ENCODE data around the gene ATL3.
"Not testable (repeated sequence)": the region's sequence is repeated elsewhere in the genome, so short reads cannot be mapped to it uniquely, and the experiment has no call there.

Gene ATL3

GRCh38 chr11:63608353-63609345 lies 62.5 kb downstream of the ATL3 start:
- Histone ChIP-seq H3K9ac (ENCODE audit: low read length) (peak overlapping the region; percentile 10), H3K4me3 (ENCODE audit: low read depth, low read length) (no peak overlapping the region), H3K4me1 (ENCODE audit: control insufficient read depth, insufficient read depth, low read length) (peaks cover 47% of the 10 kb centered on the region), H3K36me3 (ENCODE audit: control insufficient read depth, insufficient read depth, low read length) (peaks cover 7% of the 10 kb centered on the region; the same call in 1 of the 2 replicates), H3K9me3 (ENCODE audit: control insufficient read depth, insufficient read depth, low read depth, low read length) (no peaks in the 10 kb centered on the region), H3K27me3 (ENCODE audit: control insufficient read depth, insufficient read depth, low read length) (peaks cover 9% of the 10 kb centered on the region; the same call in 1 of the 2 replicates), H3K27ac (ENCODE audit: low read depth, low read length) (peak overlapping the region; percentile 2; the same call in 1 of the 2 replicates)

- Histone ChIP-seq H3K4me1 (ENCODE audit: control insufficient read depth, insufficient read depth, low read length) (peaks cover 15% of the 10 kb centered on the region), H3K27me3 (ENCODE audit: control insufficient read depth, insufficient read depth, low read length) (no peaks in the 10 kb centered on the region), H3K9me3 (ENCODE audit: control insufficient read depth, insufficient read depth, low read depth, low read length) (no peaks in the 10 kb centered on the region), H3K27ac (ENCODE audit: low read depth, low read length) (no peak overlapping the region), H3K9ac (ENCODE audit: low read length) (no peak overlapping the region), H3K36me3 (ENCODE audit: control insufficient read depth, insufficient read depth, low read length) (peaks cover 26% of the 10 kb centered on the region), H3K4me3 (ENCODE audit: low read depth, low read length) (no peak overlapping the region)
These were observed 68.0 kb downstream of the ATL3 start for GRCh38 chr11:63603180-63603518.

DNA sequence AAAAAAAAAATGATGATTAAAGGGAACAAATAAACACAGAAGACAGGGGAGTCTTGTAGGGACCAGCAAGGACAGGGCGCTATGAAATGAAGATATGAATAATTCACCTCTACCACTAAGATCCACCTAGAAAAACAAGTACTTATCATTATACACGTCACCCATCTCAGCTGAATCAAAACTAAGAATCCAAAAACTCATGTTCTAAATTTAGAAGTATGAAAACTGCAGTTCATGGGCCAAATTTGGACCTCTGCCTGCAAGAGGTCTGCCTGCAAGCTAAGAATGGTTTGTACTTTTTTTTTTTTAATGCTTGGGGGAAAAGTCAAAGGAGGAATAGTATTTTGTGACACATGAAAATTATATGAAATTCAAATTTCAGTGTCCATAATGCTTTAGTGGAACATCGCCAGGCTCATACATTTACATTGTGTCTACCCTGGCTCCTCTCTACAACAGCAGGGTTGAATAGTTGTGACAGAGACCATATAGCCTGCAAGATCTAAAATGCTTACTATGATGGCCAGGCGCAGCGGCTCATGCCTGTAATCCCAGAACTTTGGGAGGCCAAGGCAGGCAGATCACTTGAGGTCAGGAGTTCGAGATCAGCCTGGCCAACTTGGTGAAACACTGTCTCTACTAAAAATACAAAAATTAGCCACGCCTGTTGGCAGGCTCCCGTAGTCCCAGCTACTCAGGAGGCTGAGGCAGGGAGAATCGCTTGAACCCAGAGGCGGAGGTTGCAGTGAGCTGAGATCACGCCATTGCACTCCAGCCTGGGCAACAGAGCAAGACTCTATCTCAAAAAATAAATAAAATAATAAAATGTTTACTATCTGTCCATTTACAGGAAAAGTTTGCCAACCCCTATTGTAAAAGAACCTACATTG lies 68.6 kb downstream of the ATL3 start:
- not testable (repeated sequence) for H3K9me3 ChIP-seq (ENCODE audit: control insufficient read depth, insufficient read depth, low read depth, low read length); H3K9ac ChIP-seq (ENCODE audit: low read length); H3K27ac ChIP-seq (ENCODE audit: low read depth, low read length); H3K27me3 ChIP-seq (ENCODE audit: control insufficient read depth, insufficient read depth, low read length); H3K4me3 ChIP-seq (ENCODE audit: low read depth, low read length)
- H3K36me3 ChIP-seq (ENCODE audit: control insufficient read depth, insufficient read depth, low read length) = peaks cover 32% of the 10 kb centered on the region
- H3K4me1 ChIP-seq (ENCODE audit: control insufficient read depth, insufficient read depth, low read length) = peaks cover 14% of the 10 kb centered on the region

DNA sequence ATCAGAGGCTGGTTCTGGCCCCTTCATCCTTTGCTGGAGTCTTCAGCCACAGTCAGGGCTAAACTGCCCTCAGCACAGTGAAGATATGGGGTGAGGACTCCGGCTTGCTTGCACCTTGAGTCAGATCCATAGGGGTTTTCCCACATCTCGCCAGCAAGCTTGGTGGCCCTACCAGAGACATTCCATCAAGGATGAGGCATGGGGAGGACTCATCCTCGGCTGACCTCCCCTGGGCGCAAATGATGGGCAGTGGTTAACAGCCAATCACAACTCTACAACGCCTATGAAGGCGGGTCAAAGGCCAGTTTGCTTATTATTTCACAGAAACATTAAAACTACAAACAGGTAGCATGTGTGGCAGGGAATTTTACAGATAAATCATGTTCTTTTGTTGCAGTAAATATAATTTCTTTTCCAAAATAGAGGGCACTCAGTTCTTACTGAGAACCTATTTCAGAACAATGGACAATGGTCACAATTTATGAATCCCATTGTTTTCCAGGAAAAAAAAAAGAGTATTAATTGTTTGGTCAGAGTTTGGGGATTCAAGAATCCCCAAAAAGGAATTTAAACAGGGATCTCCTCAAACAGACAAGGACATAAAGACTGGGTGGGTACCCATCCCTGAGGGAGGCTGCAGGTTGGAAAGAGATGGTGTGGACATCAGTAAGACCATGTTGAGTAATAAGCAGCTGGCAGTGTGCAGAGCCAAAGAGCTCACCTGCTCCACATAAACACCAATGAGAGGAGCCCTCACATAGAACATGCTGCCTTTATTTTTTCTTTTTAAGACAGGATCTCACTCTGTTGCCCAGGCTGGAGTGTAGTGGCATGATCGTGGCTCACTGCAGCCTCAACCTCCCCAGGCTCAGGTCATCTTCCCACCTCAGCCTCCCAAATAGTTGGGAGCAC lies 71.7 kb downstream of the ATL3 start:
- Histone ChIP-seq H3K27ac (ENCODE audit: low read depth, low read length) (no peak overlapping the region), H3K4me3 (ENCODE audit: low read depth, low read length) (no peak overlapping the region), H3K27me3 (ENCODE audit: control insufficient read depth, insufficient read depth, low read length) (no peaks in the 10 kb centered on the region), H3K4me1 (ENCODE audit: control insufficient read depth, insufficient read depth, low read length) (peaks cover 8% of the 10 kb centered on the region; the same call in 1 of the 2 replicates), H3K9me3 (ENCODE audit: control insufficient read depth, insufficient read depth, low read depth, low read length) (peaks cover 5% of the 10 kb centered on the region), H3K9ac (ENCODE audit: low read length) (no peak overlapping the region), H3K36me3 (ENCODE audit: control insufficient read depth, insufficient read depth, low read length) (peaks cover 51% of the 10 kb centered on the region)

GRCh38 chr11:63598556-63598955 lies 72.6 kb downstream of the ATL3 start:
- H3K9me3 ChIP-seq (ENCODE audit: control insufficient read depth, insufficient read depth, low read depth, low read length) = peaks cover 5% of the 10 kb centered on the region
- H3K27me3 ChIP-seq (ENCODE audit: control insufficient read depth, insufficient read depth, low read length) = no peaks in the 10 kb centered on the region
- H3K36me3 ChIP-seq (ENCODE audit: control insufficient read depth, insufficient read depth, low read length) = peaks cover 59% of the 10 kb centered on the region
- no peak overlapping the region for H3K27ac ChIP-seq (ENCODE audit: low read depth, low read length)
- no peak overlapping the region for H3K4me3 ChIP-seq (ENCODE audit: low read depth, low read length)
- 0 out of 2 replicates have a peak, but pooled peaks cover 4% of the 10 kb centered on the region for H3K4me1 ChIP-seq (ENCODE audit: control insufficient read depth, insufficient read depth, low read length)
- H3K9ac ChIP-seq (ENCODE audit: low read length) = no peak overlapping the region

DNA sequence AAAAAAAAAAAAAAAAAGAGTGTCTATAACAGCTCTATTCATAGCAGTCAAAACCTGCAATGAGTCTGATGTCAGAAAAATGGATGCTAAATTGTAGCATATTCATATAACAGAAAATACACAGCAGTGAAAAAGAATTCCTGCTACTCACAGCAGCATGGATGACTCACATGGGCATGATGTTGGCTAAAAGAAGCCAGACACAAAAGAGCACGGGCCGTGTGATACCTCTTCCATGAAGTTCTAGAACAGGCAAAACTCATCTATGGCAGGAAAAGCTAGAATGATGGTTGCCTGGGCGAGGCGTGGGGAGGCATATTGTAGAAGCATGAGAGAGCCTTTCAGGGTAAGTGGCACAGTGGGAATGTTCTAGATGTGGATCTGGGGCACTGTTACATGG lies 75.9 kb downstream of the ATL3 start:
- Histone ChIP-seq H3K4me3 (ENCODE audit: low read depth, low read length) (no peak overlapping the region), H3K27me3 (ENCODE audit: control insufficient read depth, insufficient read depth, low read length) (no peaks in the 10 kb centered on the region), H3K27ac (ENCODE audit: low read depth, low read length) (no peak overlapping the region), H3K36me3 (ENCODE audit: control insufficient read depth, insufficient read depth, low read length) (peaks cover 91% of the 10 kb centered on the region), H3K9ac (ENCODE audit: low read length) (no peak overlapping the region), H3K9me3 (ENCODE audit: control insufficient read depth, insufficient read depth, low read depth, low read length) (peaks cover 5% of the 10 kb centered on the region), H3K4me1 (ENCODE audit: control insufficient read depth, insufficient read depth, low read length) (no peaks in the 10 kb centered on the region)

DNA sequence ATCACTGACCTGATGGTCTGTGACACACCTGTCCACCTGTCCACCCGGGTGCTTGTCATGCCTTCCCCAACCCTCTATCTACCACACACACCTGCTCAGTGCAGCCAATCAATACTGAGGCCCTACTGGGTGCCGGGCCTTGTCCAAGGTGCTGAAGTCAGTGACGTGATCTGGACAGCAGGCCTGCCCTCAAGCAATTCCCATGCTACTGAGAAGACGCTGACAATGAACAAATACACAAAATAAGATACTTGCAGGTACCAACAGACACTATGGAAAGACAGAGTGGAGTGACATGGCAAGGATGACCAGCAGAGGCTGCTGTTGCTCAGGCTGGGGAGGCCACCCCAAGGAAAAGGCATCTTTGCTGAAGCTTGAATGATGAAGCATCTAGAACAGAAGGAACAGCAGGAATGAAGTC lies 78.2 kb downstream of the ATL3 start:
- H3K4me1 ChIP-seq (ENCODE audit: control insufficient read depth, insufficient read depth, low read length) = no peaks in the 10 kb centered on the region
- H3K36me3 ChIP-seq (ENCODE audit: control insufficient read depth, insufficient read depth, low read length) = peaks cover 93% of the 10 kb centered on the region
- no peak overlapping the region for H3K27ac ChIP-seq (ENCODE audit: low read depth, low read length)
- H3K27me3 ChIP-seq (ENCODE audit: control insufficient read depth, insufficient read depth, low read length) = no peaks in the 10 kb centered on the region
- H3K4me3 ChIP-seq (ENCODE audit: low read depth, low read length) = no peak overlapping the region
- H3K9me3 ChIP-seq (ENCODE audit: control insufficient read depth, insufficient read depth, low read depth, low read length) = peaks cover 5% of the 10 kb centered on the region
- H3K9ac ChIP-seq (ENCODE audit: low read length) = no peak overlapping the region

- peaks cover 93% of the 10 kb centered on the region for H3K36me3 ChIP-seq (ENCODE audit: control insufficient read depth, insufficient read depth, low read length)
- no peaks in the 10 kb centered on the region for H3K9me3 ChIP-seq (ENCODE audit: control insufficient read depth, insufficient read depth, low read depth, low read length)
- no peaks in the 10 kb centered on the region for H3K27me3 ChIP-seq (ENCODE audit: control insufficient read depth, insufficient read depth, low read length)
- H3K4me3 ChIP-seq (ENCODE audit: low read depth, low read length) = no peak overlapping the region
- H3K27ac ChIP-seq (ENCODE audit: low read depth, low read length) = no peak overlapping the region
- H3K4me1 ChIP-seq (ENCODE audit: control insufficient read depth, insufficient read depth, low read length) = no peaks in the 10 kb centered on the region
- no peak overlapping the region for H3K9ac ChIP-seq (ENCODE audit: low read length)
These were observed 81.0 kb downstream of the ATL3 start for GRCh38 chr11:63590024-63590788.

GRCh38 chr11:63589000-63589399 lies 82.2 kb downstream of the ATL3 start:
- Histone ChIP-seq H3K9ac (ENCODE audit: low read length) (no peak overlapping the region), H3K27me3 (ENCODE audit: control insufficient read depth, insufficient read depth, low read length) (no peaks in the 10 kb centered on the region), H3K36me3 (ENCODE audit: control insufficient read depth, insufficient read depth, low read length) (peaks cover 95% of the 10 kb centered on the region), H3K27ac (ENCODE audit: low read depth, low read length) (no peak overlapping the region), H3K4me1 (ENCODE audit: control insufficient read depth, insufficient read depth, low read length) (no peaks in the 10 kb centered on the region), H3K4me3 (ENCODE audit: low read depth, low read length) (no peak overlapping the region), H3K9me3 (ENCODE audit: control insufficient read depth, insufficient read depth, low read depth, low read length) (no peaks in the 10 kb centered on the region)
